K562 (cell line): ENCODE data around the gene LAG3. TPM values are rescaled to one million over a fixed set of nuclear protein-coding genes. Genes with fewer than 3 reads are reported as not detected.

Source experiments
- ATAC-seq: fragments of 200-7000 bp; cut with Tn5 transposase; 3 replicates; pipeline ENCODE4 v1.9.1; 2020; ENCODE audit warnings: moderate library complexity
- BruUV-seq: library from RNA; stranded (reverse); fragments of 400-500 nt; replicated peaks from 2 replicates; lab custom pipeline; 2021; lab: Mats Ljungman, UMichigan
- CTCF ChIA-PET: fragments of 300-600 bp; formaldehyde crosslinking; extraction: SDS; loops from one replicate; lab custom pipeline; 2021; ENCODE audit warnings: low intra/inter-chr PET ratio; lab: Yijun Ruan, JAX
- POLR2A ChIA-PET: fragments of 300-600, 350-650 bp; sonication (Branson Sonifier 250); formaldehyde crosslinking; extraction: SDS; loops from one replicate; lab custom pipeline; 2021; ENCODE audit warnings: antibody characterized with exemption, inconsistent platforms; lab: Yijun Ruan, JAX
- DNase-seq, 4 experiments: peaks; one replicate each; pipeline versions ENCODE4 v3.0.0 to v3.0.0-alpha.2; 2011 to 2018; ENCODE audit warnings: low spot score in 3 of 4, mixed read lengths in 3 of 4; ENCODE audit errors: extremely low read depth in 1 of 4
- FAIRE-seq: peaks from 2 replicates; lab custom pipeline; 2011; peaks lifted over from hg19 to GRCh38; lab: Jason Lieb, UNC
- H2AFZ ChIP-seq: 2 replicates; pipeline ENCODE4 v1.6.0; 2011; ENCODE audit warnings: low read depth, low read length, control low read depth, inconsistent platforms
- H3K27ac ChIP-seq: fragments of 200-600 bp; 3 replicates; pipeline ENCODE4 v1.8.0; 2011; ENCODE audit warnings: low read depth, mild to moderate bottlenecking, control low read depth, inconsistent platforms, low read length, moderate library complexity, mixed read lengths; ENCODE audit errors: extremely low read depth
- H3K27me3 ChIP-seq, 2 experiments: fragments of 300-600 bp in 1 of 2; 2 replicates in 1 of 2; 3 replicates in 1 of 2; pipeline versions ENCODE4 v1.6.0 to v1.8.0; 2011; ENCODE audit warnings: inconsistent platforms in 2 of 2, low read length in 2 of 2, mild to moderate bottlenecking in 1 of 2, mixed read lengths in 1 of 2, moderate library complexity in 1 of 2; ENCODE audit not compliant: control insufficient read depth in 2 of 2, insufficient read depth in 2 of 2
- H3K36me3 ChIP-seq: fragments of 300-600 bp; 3 replicates; pipeline ENCODE4 v1.8.0; 2011; ENCODE audit warnings: mild to moderate bottlenecking, low read length, inconsistent platforms; ENCODE audit not compliant: control insufficient read depth, insufficient read depth
- H3K4me1 ChIP-seq, 2 experiments: fragments of 200-600 bp in 1 of 2; replicated peaks in 1 of 2; 2 replicates in 1 of 2; 3 replicates in 1 of 2; pipeline versions ENCODE4 v1.5.1 to v1.8.0; 2011; ENCODE audit warnings: inconsistent platforms in 2 of 2, low read length in 2 of 2, mild to moderate bottlenecking in 1 of 2, mixed read lengths in 1 of 2, moderate library complexity in 1 of 2; ENCODE audit not compliant: control insufficient read depth in 2 of 2, insufficient read depth in 2 of 2
- H3K4me2 ChIP-seq: 2 replicates; pipeline ENCODE4 v1.6.1; 2011; ENCODE audit warnings: low read length, control low read depth, inconsistent platforms, mixed read lengths; ENCODE audit not compliant: insufficient read depth
- H3K4me3 ChIP-seq: fragments of 200-600 bp; sonication (generic), shearing (Covaris generic); 2 replicates; pipeline ENCODE4 v1.5.1; 2016; ENCODE audit warnings: control low read depth, inconsistent platforms
- H3K79me2 ChIP-seq: fragments of 200-600 bp; 3 replicates; pipeline ENCODE4 v1.8.0; 2011; ENCODE audit warnings: low read length, inconsistent platforms; ENCODE audit not compliant: control insufficient read depth, insufficient read depth
- H3K9ac ChIP-seq, 2 experiments: 2 replicates each; pipeline versions ENCODE4 v1.6.0 to v1.6.1; 2011; ENCODE audit warnings: low read depth in 2 of 2, low read length in 2 of 2, control low read depth in 1 of 2, inconsistent platforms in 1 of 2, mild to moderate bottlenecking in 1 of 2, mixed read lengths in 1 of 2; ENCODE audit not compliant: insufficient read depth in 1 of 2
- H3K9me1 ChIP-seq: one replicate; pipeline ENCODE4 v1.6.0; 2011; ENCODE audit warnings: inconsistent platforms, mild to moderate bottlenecking, low read length, moderate library complexity; ENCODE audit not compliant: control insufficient read depth, insufficient read depth
- H3K9me3 ChIP-seq: replicated peaks from 2 replicates; pipeline ENCODE4 v1.5.1; 2011; ENCODE audit warnings: low read depth, low read length, inconsistent platforms; ENCODE audit not compliant: control insufficient read depth, insufficient read depth
- H4K20me1 ChIP-seq: replicated peaks from 2 replicates; pipeline ENCODE4 v1.6.1; 2011; ENCODE audit warnings: low read length, inconsistent platforms, mixed read lengths; ENCODE audit not compliant: control insufficient read depth, insufficient read depth
- MYNN ChIP-seq, 2 experiments: sonication (generic); formaldehyde crosslinking in 1 of 2; IDR thresholded peaks; 2 replicates each; pipeline versions ENCODE4 v1.5.0 to v1.6.1; 2016 to 2020; ENCODE audit warnings: antibody characterized with exemption in 1 of 2, missing genetic modification reagents in 1 of 2
- TOE1 ChIP-seq, 2 experiments: fragments of 450-650 bp in 1 of 2; sonication (generic) in 1 of 2; formaldehyde crosslinking in 1 of 2; IDR thresholded peaks; 2 replicates each; pipeline versions ENCODE4 v1.7.1 to v1.8.0; 2016 to 2022; ENCODE audit warnings: borderline replicate concordance in 2 of 2, mild to moderate bottlenecking in 2 of 2, antibody characterized with exemption in 1 of 2, inconsistent platforms in 1 of 2, low read depth in 1 of 2, missing genetic modification reagents in 1 of 2, moderate library complexity in 1 of 2
- ZNF551 ChIP-seq: fragments of 250-450 bp; sonication (Bioruptor Pico); IDR thresholded peaks from 2 replicates; pipeline ENCODE4 v1.5.0; 2021; ENCODE audit warnings: mild to moderate bottlenecking, moderate library complexity
- WGBS: fragments of 100-300 bp; shearing (Covaris generic); methylation state at CpG from one replicate; pipeline ENCODE4 v1.1.6; 2016; ENCODE audit warnings: low coverage, mixed read lengths; ENCODE audit not compliant: insufficient coverage; ENCODE audit errors: missing lambda C conversion rate; 5-methylcytosine and 5-hydroxymethylcytosine counted together
- in situ Hi-C: fragments of 300-500 bp; cut with MboI; formaldehyde crosslinking; loops from 4 replicates; pipeline ENCODE4 v1.15.0; 2018; ENCODE audit warnings: inconsistent platforms, mixed read lengths
- intact Hi-C: fragments of 100-400 bp; cut with micrococcal nuclease; formaldehyde crosslinking; loops from 2 replicates; pipeline ENCODE4 v1.14.2; 2022
- polyA plus RNA-seq, 8 experiments: library from polyadenylated mRNA; depleted of rRNA in 4 of 8; stranded (reverse) in 5 of 8; unstranded in 3 of 8; fragments of >200 nt; fragmentation: Nextera tagmentation in 2 of 8; fragmentation: Illumina TruSeq in 1 of 8; extraction: Ambion mirVana in 2 of 8; extraction: Trizol in 1 of 8; gene quantifications; 2 replicates each; pipeline versions ENCODE4 v1.2.1 to v1.2.3, GENCODE V29; 2011 to 2014; ENCODE audit warnings: inconsistent platforms in 1 of 8, missing spikeins in 1 of 8
- total RNA-seq, 7 experiments: library from RNA; depleted of rRNA in 6 of 7; stranded (reverse); fragments of >200 nt in 6 of 7; fragmentation: Illumina TruSeq in 2 of 7; extraction: Trizol in 2 of 7; gene quantifications; 2 replicates each; pipeline versions ENCODE4 v1.2.1 to v1.2.3, GENCODE V29; 2011 to 2021; ENCODE audit warnings: low replicate concordance in 1 of 7
- TF ChIP-seq, protein P1 (sequence below): sonication (generic); formaldehyde crosslinking; IDR thresholded peaks from 2 replicates; pipeline ENCODE4 v1.8.0; 2023; ENCODE audit warnings: mild to moderate bottlenecking, missing genetic modification reagents

Gene LAG3
- total and polyA plus RNA-seq, 9 of the 15 experiments (the other 6 are each of a cell fraction or from before 2014, with no cell fraction given): 0.07 to 0.66 (median 0.09) TPM; not detected in 1

DNA sequence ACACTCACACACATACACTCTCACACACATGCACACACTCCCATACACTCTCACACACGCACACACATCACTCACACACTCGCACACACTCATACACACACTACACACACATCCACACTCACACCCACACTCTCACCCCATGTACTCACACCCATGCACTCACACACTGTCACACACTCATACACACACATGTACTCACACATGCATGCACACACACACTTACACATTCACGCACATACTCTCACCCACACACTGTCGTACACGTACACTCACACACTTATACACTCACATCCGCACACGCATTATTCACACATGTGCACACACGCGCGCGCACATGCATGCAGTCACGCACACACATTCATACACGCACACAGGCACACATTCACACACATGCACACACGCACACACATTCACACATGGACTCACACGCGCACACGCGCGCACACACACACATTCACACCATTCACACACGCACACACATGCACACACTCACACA is 45.4 kb downstream of the LAG3 start:
- 67% methylated on average over 16 of the region's 20 CpGs for WGBS
- intact Hi-C loops (no loop called here), in situ Hi-C loops (no loop called here)
- FAIRE-seq: no peak
- POLR2A ChIA-PET: no interaction called here
- H3K4me3 ChIP-seq: no peak overlapping the region
- H3K9ac ChIP-seq: no peak overlapping the region
- H3K27me3 ChIP-seq: no peaks in the 10 kb centered on the region
- no TSS peak for BruUV-seq
- H3K27ac ChIP-seq: no peak overlapping the region
- no peaks in the 10 kb centered on the region for H4K20me1 ChIP-seq
- H2AFZ ChIP-seq: no peak overlapping the region
- H3K4me2 ChIP-seq: no peak overlapping the region
- H3K79me2 ChIP-seq: no peaks in the 10 kb centered on the region
- TF ChIP-seq, protein P1, sequence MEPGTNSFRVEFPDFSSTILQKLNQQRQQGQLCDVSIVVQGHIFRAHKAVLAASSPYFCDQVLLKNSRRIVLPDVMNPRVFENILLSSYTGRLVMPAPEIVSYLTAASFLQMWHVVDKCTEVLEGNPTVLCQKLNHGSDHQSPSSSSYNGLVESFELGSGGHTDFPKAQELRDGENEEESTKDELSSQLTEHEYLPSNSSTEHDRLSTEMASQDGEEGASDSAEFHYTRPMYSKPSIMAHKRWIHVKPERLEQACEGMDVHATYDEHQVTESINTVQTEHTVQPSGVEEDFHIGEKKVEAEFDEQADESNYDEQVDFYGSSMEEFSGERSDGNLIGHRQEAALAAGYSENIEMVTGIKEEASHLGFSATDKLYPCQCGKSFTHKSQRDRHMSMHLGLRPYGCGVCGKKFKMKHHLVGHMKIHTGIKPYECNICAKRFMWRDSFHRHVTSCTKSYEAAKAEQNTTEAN: peak; percentile 94
- TF ChIP-seq TOE1 (IDR thresholded peaks at IDR 0.05; ENCODE audit: borderline replicate concordance): 0 out of 2 replicates have a peak, but pooled peaks have one; percentile 24
- TF ChIP-seq TOE1 (CRISPR knock-in tag; IDR thresholded peaks at IDR 0.05; ENCODE audit: borderline replicate concordance, low read depth): no peak
- TF ChIP-seq MYNN (IDR thresholded peaks at IDR 0.05): peak; percentile 66; the same call in 1 of the 2 replicates
- no peak for TF ChIP-seq MYNN (CRISPR knock-in tag; IDR thresholded peaks at IDR 0.05)
- no peak for TF ChIP-seq ZNF551
- TF ChIP-seq, all 486 proteins: peak for 3
- Histone ChIP-seq H3K9me1 (no peaks in the 10 kb centered on the region), H3K9me3 (no peaks in the 10 kb centered on the region), H3K4me1 (peaks cover 8 to 11% of the 10 kb centered on the region in 2 experiments; a peak in 4 of 5 replicates), H3K36me3 (no peaks in the 10 kb centered on the region)
- DNase-seq (no peak), ATAC-seq (no peak)
- CTCF ChIA-PET: no interaction called here
